Stimulated activated CD8-positive, alpha-beta memory T cell treated with anti-CD3 and anti-CD28 coated beads, Interleukin-4, amount 100 ng/mL, for 48 hours (primary cell): ENCODE data around the gene PLIN4.

ENCODE experiments used
- DNase-seq: peaks from one replicate; pipeline ENCODE4 v3.0.0-alpha.2; 2020

Gene PLIN4

GRCh38 chr19:4454747-4455718 lies 63.3 kb downstream of the PLIN4 start:
- DNase-seq = no peak

DNA sequence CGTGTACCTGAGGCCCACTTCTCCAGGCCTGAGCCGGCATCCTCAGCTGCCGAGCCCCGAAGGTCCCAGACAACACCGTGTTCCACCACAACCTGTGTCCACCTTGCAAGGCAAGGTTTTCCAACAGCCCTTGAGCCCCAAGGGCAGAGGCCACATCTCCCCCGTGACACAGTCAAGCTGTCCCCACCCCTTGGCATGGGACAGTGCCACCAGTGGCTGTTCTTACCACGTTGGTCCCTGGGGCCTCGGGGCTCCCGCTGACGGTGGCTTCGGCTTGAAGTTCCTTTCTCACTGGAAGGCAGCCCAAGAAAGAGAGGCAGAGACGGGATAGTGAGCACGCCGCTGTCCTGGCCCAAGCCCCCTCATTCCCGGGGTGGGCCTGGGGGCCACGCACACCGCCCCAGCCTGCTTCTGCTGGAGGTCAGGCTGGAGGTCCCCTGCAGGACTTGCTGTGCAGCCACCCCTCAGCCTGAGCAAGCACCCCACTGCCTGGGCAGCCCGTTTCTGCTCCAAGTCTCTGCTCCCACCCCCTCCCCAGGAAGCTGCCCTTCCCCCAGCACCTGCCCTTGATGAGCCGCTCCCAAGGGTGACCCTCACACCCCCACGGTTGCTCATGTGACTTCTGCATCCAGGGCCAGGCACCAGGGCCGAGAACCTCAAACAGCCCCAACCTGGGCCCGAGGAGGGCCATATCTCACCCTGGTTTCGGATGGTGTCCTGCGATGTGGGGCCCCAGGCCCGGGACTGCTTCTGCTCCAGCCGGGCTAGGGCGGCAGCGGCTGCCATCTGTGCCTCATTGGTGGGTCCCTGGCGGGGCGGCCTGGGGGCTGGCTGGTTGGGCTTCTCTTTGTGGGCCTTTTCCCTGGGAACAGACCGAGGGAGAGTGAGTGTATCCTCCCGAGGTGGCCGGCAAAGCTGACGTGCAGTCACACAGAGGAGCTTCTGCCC lies 64.8 kb downstream of the PLIN4 start:
- no peak for DNase-seq

GRCh38 chr19:4452230-4452990 lies 65.9 kb downstream of the PLIN4 start:
- DNase-seq = no peak
